CD4-positive, alpha-beta memory T cell (primary cell): ENCODE data around the gene KCNS1. TPM values are rescaled to one million over a fixed set of nuclear protein-coding genes. Genes with fewer than 3 reads are reported as not detected.

ENCODE experiments used
- CTCF ChIA-PET: fragments of 350-600 bp; sonication (Branson Sonifier 250); formaldehyde crosslinking; loops from one replicate; lab custom pipeline; 2021; ENCODE audit warnings: inconsistent platforms; ENCODE audit not compliant: partially characterized antibody; lab: Charles Lee
- POLR2A ChIA-PET: fragments of 350-600 bp; sonication (Branson Sonifier 250); formaldehyde crosslinking; loops from one replicate; lab custom pipeline; 2021; ENCODE audit not compliant: partially characterized antibody; lab: Charles Lee
- DNase-seq, 5 donors: peaks; one replicate each; pipeline versions ENCODE4 v3.0.0 to v3.0.0-alpha.2; 2020 to 2022; ENCODE audit warnings: mixed read lengths in 1 of 5
- H3K27ac ChIP-seq: one replicate; pipeline ENCODE4 v1.7.0; 2013; ENCODE audit warnings: low read depth, low read length
- H3K27me3 ChIP-seq: 2 replicates; pipeline ENCODE4 v1.7.0; 2013; ENCODE audit warnings: mild to moderate bottlenecking, low read length, moderate library complexity; ENCODE audit not compliant: insufficient read depth
- H3K36me3 ChIP-seq: 2 replicates; pipeline ENCODE4 v1.7.0; 2013; ENCODE audit warnings: mild to moderate bottlenecking, low read length, moderate library complexity; ENCODE audit not compliant: insufficient read depth
- H3K4me1 ChIP-seq: 2 replicates; pipeline ENCODE4 v1.7.0; 2013; ENCODE audit warnings: mild to moderate bottlenecking, low read length, moderate library complexity; ENCODE audit not compliant: insufficient read depth
- H3K4me3 ChIP-seq, 2 donors: one replicate each; pipeline ENCODE4 v1.7.0; 2013; ENCODE audit warnings: low read length in 2 of 2, mild to moderate bottlenecking in 1 of 2
- H3K9me3 ChIP-seq, 2 donors: one replicate each; pipeline ENCODE4 v1.7.0; 2013; ENCODE audit warnings: low read length in 2 of 2, control low read depth in 1 of 2; ENCODE audit not compliant: control insufficient read depth in 1 of 2
- H3K27ac Mint-ChIP-seq, 7 donors: one replicate each; pipeline ENCODE4 v1.8.0; 2020 to 2021; ENCODE audit warnings: mixed read lengths in 7 of 7, mild to moderate bottlenecking in 6 of 7, inconsistent platforms in 3 of 7, moderate library complexity in 3 of 7
- H3K27me3 Mint-ChIP-seq, 2 donors: one replicate each; pipeline ENCODE4 v1.8.0; 2020 to 2021; ENCODE audit warnings: mixed read lengths in 2 of 2
- H3K36me3 Mint-ChIP-seq, 2 donors: one replicate each; pipeline ENCODE4 v1.8.0; 2020 to 2021; ENCODE audit warnings: mixed read lengths in 2 of 2, inconsistent platforms in 1 of 2, mild to moderate bottlenecking in 1 of 2
- H3K4me1 Mint-ChIP-seq, 4 donors: one replicate each; pipeline ENCODE4 v1.8.0; 2020 to 2021; ENCODE audit warnings: mixed read lengths in 4 of 4, mild to moderate bottlenecking in 1 of 4
- H3K4me3 Mint-ChIP-seq, 8 donors: one replicate each; pipeline ENCODE4 v1.8.0; 2020 to 2021; ENCODE audit warnings: mixed read lengths in 8 of 8, mild to moderate bottlenecking in 7 of 8, moderate library complexity in 6 of 8, inconsistent platforms in 3 of 8
- H3K9me3 Mint-ChIP-seq, 8 donors: one replicate each; pipeline ENCODE4 v1.8.0; 2020 to 2021; ENCODE audit warnings: mixed read lengths in 8 of 8, mild to moderate bottlenecking in 5 of 8, inconsistent platforms in 3 of 8, moderate library complexity in 1 of 8
- intact Hi-C: fragments of 100-400 bp; cut with micrococcal nuclease; formaldehyde crosslinking; loops from one replicate; pipeline ENCODE4 v1.15.1; 2023
- polyA plus RNA-seq, 2 donors: library from polyadenylated mRNA; unstranded; fragments of 300-500 nt; fragmentation: Illumina TruSeq; gene quantifications; one replicate each; pipeline ENCODE4 v1.2.3, GENCODE V29; 2021
- total RNA-seq, 2 experiments: library from RNA; stranded (reverse); gene quantifications; one replicate each; pipeline ENCODE4 v1.2.3, GENCODE V29; 2021

Gene KCNS1
- total and polyA plus RNA-seq, 4 experiments from 2014 or later, result 0.09 to 0.16 TPM; not detected in 2

DNA sequence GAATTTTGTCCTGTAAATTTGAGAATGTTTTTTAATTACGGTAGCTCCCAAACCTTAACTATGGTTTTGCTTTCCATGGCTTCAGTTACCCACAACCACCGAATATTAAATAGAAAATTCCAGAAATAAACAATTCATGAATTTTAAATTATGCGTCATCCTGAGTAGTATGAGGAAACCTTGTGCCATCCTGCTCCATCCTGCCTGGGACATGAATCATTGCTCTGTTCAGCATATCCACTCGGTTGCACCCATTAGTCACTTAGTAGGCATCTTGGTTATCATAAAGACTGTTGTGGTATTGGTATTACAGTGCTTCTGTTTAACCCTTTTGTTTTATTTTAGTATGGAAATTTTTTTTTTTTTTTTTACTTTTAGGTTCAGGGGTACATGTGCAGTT lies 39.7 kb downstream of the KCNS1 start:
- ChIA-PET POLR2A (no interaction called here), CTCF (interaction anchor here (1.0 to 1.6 kb wide), 2 partner anchors 10 to 34 kb away, joined by 3 read pairs; no protein-coding TSS in a partner anchor)
- Mint-ChIP-seq H3K27ac (peak overlapping the region in 1 of 7 donors; percentile 48), H3K4me1 (peaks cover 55 to 84% (median 70%) of the 10 kb centered on the region in 4 donors), H3K4me3 (peak overlapping the region in 1 of 8 donors; percentile 5), H3K9me3 (no peaks in the 10 kb centered on the region), H3K36me3 (peaks cover 44 to 73% of the 10 kb centered on the region in 2 donors), H3K27me3 (no peaks in the 10 kb centered on the region)
- H3K9me3 ChIP-seq, result no peaks in the 10 kb centered on the region
- peaks cover 60% of the 10 kb centered on the region for H3K4me1 ChIP-seq
- no peak for DNase-seq
- H3K27ac ChIP-seq, result no peak overlapping the region
- H3K27me3 ChIP-seq, result no peaks in the 10 kb centered on the region
- peaks cover 15% of the 10 kb centered on the region for H3K36me3 ChIP-seq
- H3K4me3 ChIP-seq, result no peak overlapping the region
- intact Hi-C loops, result no loop called here

DNA sequence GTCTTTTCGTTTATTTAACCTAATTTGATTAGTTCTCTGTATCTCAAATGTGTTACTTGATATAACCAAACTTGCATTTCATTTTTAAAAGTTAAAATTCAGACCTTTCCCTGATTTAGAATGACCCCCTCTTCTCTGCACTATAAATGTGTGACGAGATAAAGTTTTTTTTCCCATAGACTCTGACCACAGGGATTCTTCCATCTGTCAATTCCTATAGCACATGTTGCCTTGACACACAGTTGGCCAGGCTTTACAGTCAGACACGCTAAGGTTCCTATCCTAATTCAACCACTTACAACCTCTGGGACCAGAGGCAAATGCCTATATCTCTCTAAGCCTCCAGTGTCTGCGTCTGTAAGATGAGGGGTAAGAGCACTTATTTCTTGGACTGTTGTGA lies 40.6 kb downstream of the KCNS1 start:
- Histone ChIP-seq H3K27ac (no peak overlapping the region), H3K36me3 (peaks cover 17% of the 10 kb centered on the region), H3K27me3 (no peaks in the 10 kb centered on the region), H3K9me3 (no peaks in the 10 kb centered on the region), H3K4me3 (no peak overlapping the region), H3K4me1 (peaks cover 58% of the 10 kb centered on the region)
- ChIA-PET CTCF (interaction anchor here (1.1 to 1.6 kb wide), 2 partner anchors 9 to 16 kb away, joined by 3 read pairs; no protein-coding TSS in a partner anchor), POLR2A (no interaction called here)
- no peaks in the 10 kb centered on the region for H3K9me3 Mint-ChIP-seq
- peak overlapping the region in 6 of 7 donors; percentile 26 to 72 (median 46) for H3K27ac Mint-ChIP-seq
- H3K27me3 Mint-ChIP-seq, result no peaks in the 10 kb centered on the region
- H3K4me1 Mint-ChIP-seq, result peaks cover 56 to 88% (median 72%) of the 10 kb centered on the region in 4 donors
- peaks cover 44 to 78% of the 10 kb centered on the region in 2 donors for H3K36me3 Mint-ChIP-seq
- intact Hi-C loops, result no loop called here
- DNase-seq, result no peak
- no peak overlapping the region for H3K4me3 Mint-ChIP-seq

DNA sequence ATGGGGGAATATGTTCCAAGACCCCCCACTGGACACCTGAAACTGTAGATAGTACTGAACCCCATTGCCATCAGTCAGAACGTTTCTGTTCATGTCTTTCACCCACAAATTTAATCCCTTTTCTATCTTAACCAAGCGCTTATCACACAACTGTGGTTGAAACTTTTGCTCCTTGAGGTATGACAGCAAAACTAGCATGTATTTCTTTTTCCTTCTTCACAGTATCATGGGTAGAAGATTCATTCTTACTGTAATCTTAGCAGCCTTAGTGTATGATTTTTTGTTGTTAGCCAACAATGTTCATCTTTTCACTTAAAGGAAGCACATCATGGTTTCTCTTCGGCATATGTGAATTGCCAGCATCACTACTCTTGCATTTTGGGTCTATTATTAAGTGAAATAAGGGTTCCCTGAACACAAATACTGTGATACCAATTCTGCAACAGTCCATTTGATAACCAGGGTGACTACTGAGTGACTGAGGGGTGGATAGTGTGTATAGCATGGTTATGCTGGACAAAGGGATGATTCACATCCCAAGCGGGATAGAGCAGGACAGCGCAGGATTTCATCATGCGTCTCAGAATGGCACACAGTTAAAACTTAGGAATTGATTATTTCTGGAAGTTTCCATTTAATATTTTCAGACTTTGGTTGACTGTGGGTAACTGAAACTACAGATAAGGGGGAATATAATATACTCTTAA lies 41.8 kb downstream of the KCNS1 start:
- no peak for DNase-seq
- POLR2A ChIA-PET, result no interaction called here
- Mint-ChIP-seq H3K27me3 (no peaks in the 10 kb centered on the region), H3K4me3 (peak overlapping the region in 2 of 8 donors; percentile 8 to 48), H3K27ac (peak overlapping the region; percentile 24 to 78 (median 65)), H3K9me3 (no peaks in the 10 kb centered on the region), H3K36me3 (peaks cover 40 to 76% of the 10 kb centered on the region in 2 donors), H3K4me1 (peaks cover 50 to 87% (median 71%) of the 10 kb centered on the region in 4 donors)
- Histone ChIP-seq H3K36me3 (peaks cover 25% of the 10 kb centered on the region), H3K27me3 (no peaks in the 10 kb centered on the region), H3K4me1 (peaks cover 56% of the 10 kb centered on the region), H3K27ac (no peak overlapping the region), H3K4me3 (no peak overlapping the region), H3K9me3 (no peaks in the 10 kb centered on the region)
- intact Hi-C loops, result no loop called here
- CTCF ChIA-PET, result interaction anchor here (1.1 to 1.3 kb wide), 3 partner anchors 15 to 37 kb away, joined by 3 to 7 read pairs (median 5); no protein-coding TSS in a partner anchor

DNA sequence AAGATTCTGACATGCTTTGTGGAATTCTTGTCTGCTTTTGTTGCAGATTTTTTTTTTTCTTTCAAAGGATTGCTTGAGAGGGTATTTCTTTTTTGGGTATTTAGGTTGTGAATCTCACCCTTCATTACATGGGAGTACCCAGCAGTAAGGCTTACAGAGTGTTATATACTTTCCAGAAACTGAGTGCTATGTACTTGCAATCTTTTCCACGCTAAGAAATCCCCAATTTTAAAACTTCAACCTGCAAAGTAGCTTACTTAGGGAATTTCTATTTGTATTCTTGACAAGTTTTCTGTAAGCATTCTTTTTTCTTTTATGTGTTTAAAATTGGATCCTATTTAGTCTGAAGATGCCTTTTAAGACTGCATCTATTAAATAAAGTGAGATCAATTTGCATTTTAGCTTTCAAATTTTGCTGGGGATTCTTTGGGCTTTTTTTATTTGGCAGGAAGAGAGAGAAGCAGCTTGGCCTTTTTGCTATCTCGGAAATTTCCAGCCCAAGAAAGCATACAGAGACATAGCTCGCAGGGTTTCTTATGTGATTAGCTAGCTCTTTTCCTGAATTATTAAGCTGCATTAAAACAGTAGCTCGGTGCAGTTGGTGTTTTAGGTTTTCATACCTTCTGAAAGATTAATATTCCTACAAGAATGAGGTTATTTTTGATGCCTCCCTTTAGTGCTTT lies 42.6 kb downstream of the KCNS1 start:
- ChIA-PET POLR2A (no interaction called here), CTCF (interaction anchor here (1.1 to 1.3 kb wide), 4 partner anchors 9 to 37 kb away, joined by 3 to 7 read pairs (median 5); no protein-coding TSS in a partner anchor)
- H3K4me1 Mint-ChIP-seq, result peaks cover 50 to 87% (median 74%) of the 10 kb centered on the region in 4 donors
- H3K4me3 Mint-ChIP-seq, result peak overlapping the region in 1 of 8 donors; percentile 15
- H3K9me3 Mint-ChIP-seq, result no peaks in the 10 kb centered on the region
- intact Hi-C loops, result no loop called here
- Histone ChIP-seq H3K4me1 (peaks cover 59% of the 10 kb centered on the region), H3K27ac (no peak overlapping the region), H3K36me3 (peaks cover 33% of the 10 kb centered on the region), H3K27me3 (no peaks in the 10 kb centered on the region), H3K9me3 (no peaks in the 10 kb centered on the region), H3K4me3 (no peak overlapping the region)
- H3K27me3 Mint-ChIP-seq, result no peaks in the 10 kb centered on the region
- H3K27ac Mint-ChIP-seq, result peak overlapping the region; percentile 4 to 73 (median 32)
- no peak for DNase-seq
- peaks cover 43 to 80% of the 10 kb centered on the region in 2 donors for H3K36me3 Mint-ChIP-seq

DNA sequence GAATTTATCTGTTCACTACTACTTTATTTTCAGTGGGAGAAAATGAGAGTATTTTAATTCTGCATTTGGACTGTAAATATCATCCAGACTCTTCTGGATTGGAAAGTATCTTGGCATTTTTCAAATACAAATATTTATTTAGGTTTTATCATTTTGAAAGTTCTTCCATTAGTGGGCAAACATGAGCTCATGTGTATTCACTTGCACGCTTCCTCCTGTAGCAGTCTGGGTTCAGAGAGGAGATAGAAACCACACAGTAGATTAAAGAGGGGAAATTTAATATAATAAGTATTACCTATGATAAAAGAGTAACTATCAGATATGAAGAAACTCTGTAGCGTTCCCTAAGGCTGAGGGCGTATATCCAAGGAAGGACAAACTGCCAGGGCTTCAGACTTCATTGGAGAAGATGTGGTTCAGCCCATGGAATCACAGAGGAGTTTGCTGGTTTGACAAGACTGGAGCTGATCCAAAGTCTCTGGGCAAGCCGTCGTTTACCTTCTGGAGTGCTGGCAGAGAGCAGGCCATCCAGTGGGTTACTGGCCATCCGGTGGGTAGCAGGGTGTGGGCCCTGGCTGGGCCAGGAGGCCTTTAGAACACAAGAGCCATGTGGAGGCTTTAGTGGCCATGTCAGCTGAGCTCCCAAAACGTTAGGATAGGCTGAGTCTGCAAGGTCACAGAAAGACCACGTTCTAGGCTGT lies 44.3 kb downstream of the KCNS1 start:
- no peak overlapping the region for H3K4me3 ChIP-seq
- Mint-ChIP-seq H3K27me3 (no peaks in the 10 kb centered on the region), H3K4me1 (peaks cover 59 to 92% (median 81%) of the 10 kb centered on the region in 4 donors), H3K36me3 (peaks cover 31 to 89% of the 10 kb centered on the region in 2 donors), H3K4me3 (no peak overlapping the region), H3K27ac (peak overlapping the region in 6 of 7 donors; percentile 0 to 72 (median 30)), H3K9me3 (no peaks in the 10 kb centered on the region)
- ChIA-PET POLR2A (no interaction called here), CTCF (interaction anchor here (1.2 to 2.5 kb wide), 3 partner anchors 12 to 39 kb away, joined by 3 to 12 read pairs (median 4); no protein-coding TSS in a partner anchor)
- H3K9me3 ChIP-seq, result no peaks in the 10 kb centered on the region
- DNase-seq, result no peak
- peaks cover 71% of the 10 kb centered on the region for H3K4me1 ChIP-seq
- no peaks in the 10 kb centered on the region for H3K27me3 ChIP-seq
- intact Hi-C loops, result no loop called here
- peaks cover 36% of the 10 kb centered on the region for H3K36me3 ChIP-seq
- no peak overlapping the region for H3K27ac ChIP-seq

DNA sequence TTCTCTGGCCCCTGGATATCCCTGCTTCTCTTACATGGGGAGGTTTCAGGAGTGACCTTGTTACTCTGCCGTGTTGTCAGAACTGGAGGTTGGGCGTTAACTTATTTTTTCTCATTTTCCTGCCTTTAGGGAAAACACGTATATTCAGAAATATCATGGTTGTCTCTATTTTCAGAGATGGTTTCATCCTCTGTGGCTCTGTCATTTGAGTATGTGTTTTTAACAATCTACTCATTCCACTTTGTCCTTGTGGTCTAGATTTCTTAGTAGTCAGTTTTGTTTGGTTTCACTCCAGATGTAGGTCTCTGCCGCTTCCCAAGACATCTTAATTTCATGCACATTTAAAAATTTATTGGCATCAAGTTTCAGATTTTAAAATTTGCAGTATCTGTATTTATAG lies 45.9 kb downstream of the KCNS1 start:
- no peaks in the 10 kb centered on the region for H3K27me3 ChIP-seq
- H3K9me3 Mint-ChIP-seq, result no peaks in the 10 kb centered on the region
- peaks cover 58 to 85% (median 76%) of the 10 kb centered on the region in 4 donors for H3K4me1 Mint-ChIP-seq
- ChIA-PET CTCF (interaction anchor here (0.9 to 6.0 kb wide), 6 partner anchors 10 to 43 kb away, joined by 3 to 36 read pairs (median 4); no protein-coding TSS in a partner anchor), POLR2A (interaction anchor here (0.6 to 2.9 kb wide), 2 partner anchors 11 to 144 kb away, joined by 4 to 9 read pairs; no protein-coding TSS in a partner anchor)
- DNase-seq, result no peak
- H3K27ac ChIP-seq, result no peak overlapping the region
- H3K4me3 ChIP-seq, result no peak overlapping the region
- peak overlapping the region in 3 of 8 donors; percentile 1 to 52 (median 6) for H3K4me3 Mint-ChIP-seq
- peaks cover 27 to 79% of the 10 kb centered on the region in 2 donors for H3K36me3 Mint-ChIP-seq
- peak overlapping the region; percentile 30 to 87 (median 74) for H3K27ac Mint-ChIP-seq
- no peaks in the 10 kb centered on the region for H3K9me3 ChIP-seq
- no peaks in the 10 kb centered on the region for H3K27me3 Mint-ChIP-seq
- H3K4me1 ChIP-seq, result peaks cover 79% of the 10 kb centered on the region
- intact Hi-C loops, result no loop called here
- H3K36me3 ChIP-seq, result peaks cover 36% of the 10 kb centered on the region
